ACC112 (cell line): ENCODE data around the gene RALGPS1.
A peak's percentile ranks its signal among the peaks of the same experiment; 100 is the strongest.

Experiments used
- H2AFZ ChIP-seq: fragments of 200-600 bp; sonication (generic); one replicate; pipeline ENCODE4 v1.6.0; 2017; ENCODE audit warnings: antibody characterized with exemption, low read length; ENCODE audit not compliant: unreplicated experiment
- H3K27ac ChIP-seq: fragments of 200-600 bp; sonication (generic); 2 replicates; pipeline ENCODE4 v1.5.1; 2014; ENCODE audit warnings: low read depth, mild to moderate bottlenecking, antibody characterized with exemption, low read length, moderate library complexity
- H3K27me3 ChIP-seq: fragments of 200-600 bp; sonication (generic); 2 replicates; pipeline ENCODE4 v1.6.1; 2014; ENCODE audit warnings: mild to moderate bottlenecking, antibody characterized with exemption, low read length, moderate library complexity, mixed read lengths; ENCODE audit not compliant: insufficient read depth
- H3K36me3 ChIP-seq: fragments of 200-600 bp; sonication (generic); 2 replicates; pipeline ENCODE4 v1.6.1; 2016; ENCODE audit warnings: mild to moderate bottlenecking, antibody characterized with exemption, low read length, moderate library complexity, mixed read lengths; ENCODE audit not compliant: insufficient read depth
- H3K4me1 ChIP-seq: fragments of 200-600 bp; sonication (generic); one replicate; pipeline ENCODE4 v1.6.1; 2016; ENCODE audit warnings: low read length, mixed read lengths; ENCODE audit not compliant: insufficient read depth, unreplicated experiment, control insufficient read depth
- H3K4me3 ChIP-seq: fragments of 200-600 bp; sonication (generic); 2 replicates; pipeline ENCODE4 v1.5.1; 2014; ENCODE audit warnings: mild to moderate bottlenecking, low read depth, low read length
- H3K79me2 ChIP-seq: fragments of 200-600 bp; sonication (generic); one replicate; pipeline ENCODE4 v1.6.0; 2016; ENCODE audit warnings: low read length; ENCODE audit not compliant: control insufficient read depth, unreplicated experiment, insufficient read depth

The RALGPS1 gene

DNA sequence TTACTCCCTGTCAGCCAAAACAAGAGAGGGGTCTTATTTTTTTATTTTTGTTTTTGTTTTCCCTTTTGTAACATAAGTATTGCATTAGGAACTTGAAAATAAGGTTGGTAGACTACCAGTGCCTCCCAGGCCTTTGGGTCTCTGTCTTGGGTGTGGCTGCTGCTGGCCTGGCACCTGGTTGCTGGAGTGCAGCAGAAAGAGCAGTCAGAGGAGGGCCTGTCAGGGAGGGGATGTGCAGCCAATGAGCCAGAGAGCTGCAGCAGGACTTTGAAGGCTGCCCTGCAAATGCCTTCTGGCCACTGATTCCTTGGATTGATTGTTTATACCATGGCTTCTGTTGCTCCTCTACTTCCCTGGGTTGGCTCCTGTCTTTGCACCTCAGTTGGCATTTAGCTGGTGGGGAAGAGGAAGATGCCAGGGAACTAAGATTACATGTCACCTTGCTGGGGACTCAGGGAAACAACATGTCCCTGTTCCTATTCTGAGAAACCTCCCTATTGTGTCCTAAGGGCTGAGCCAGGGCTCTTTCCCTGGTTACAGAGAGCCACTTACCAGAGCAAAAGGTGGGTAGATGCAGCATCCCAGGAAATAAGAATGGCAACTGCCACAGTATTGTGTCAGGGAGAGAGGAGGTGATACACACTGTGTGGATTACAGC, 141.3 kb downstream of the RALGPS1 start:
- Histone ChIP-seq H3K36me3 (no peaks in the 10 kb centered on the region), H2AFZ (no peak overlapping the region), H3K4me1 (peaks cover 10% of the 10 kb centered on the region), H3K4me3 (no peak overlapping the region), H3K27me3 (no peaks in the 10 kb centered on the region), H3K27ac (no peak overlapping the region), H3K79me2 (no peaks in the 10 kb centered on the region)

DNA sequence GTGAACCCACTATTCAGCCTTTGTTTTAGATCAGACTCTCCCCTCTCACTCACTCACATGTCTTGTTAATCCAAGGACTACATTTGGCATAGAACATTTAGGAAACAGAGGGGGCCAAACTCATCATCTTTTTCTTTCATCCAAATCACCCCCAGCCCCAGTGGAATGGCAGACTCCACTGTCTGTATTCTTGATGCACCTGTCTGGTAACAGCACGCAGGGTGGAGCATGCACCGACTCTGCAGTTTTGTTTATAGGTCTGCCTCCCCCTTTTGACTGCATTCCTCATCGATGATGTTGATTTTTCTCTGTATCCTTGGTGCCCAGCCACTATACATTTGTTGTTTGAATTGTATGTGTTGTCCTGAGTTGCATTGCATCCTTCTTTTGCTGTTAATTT, 141.9 kb downstream of the RALGPS1 start:
- H3K79me2 ChIP-seq, result no peaks in the 10 kb centered on the region
- no peak overlapping the region for H2AFZ ChIP-seq
- H3K36me3 ChIP-seq, result no peaks in the 10 kb centered on the region
- H3K4me3 ChIP-seq, result no peak overlapping the region
- H3K27me3 ChIP-seq, result no peaks in the 10 kb centered on the region
- peaks cover 10% of the 10 kb centered on the region for H3K4me1 ChIP-seq
- no peak overlapping the region for H3K27ac ChIP-seq

DNA sequence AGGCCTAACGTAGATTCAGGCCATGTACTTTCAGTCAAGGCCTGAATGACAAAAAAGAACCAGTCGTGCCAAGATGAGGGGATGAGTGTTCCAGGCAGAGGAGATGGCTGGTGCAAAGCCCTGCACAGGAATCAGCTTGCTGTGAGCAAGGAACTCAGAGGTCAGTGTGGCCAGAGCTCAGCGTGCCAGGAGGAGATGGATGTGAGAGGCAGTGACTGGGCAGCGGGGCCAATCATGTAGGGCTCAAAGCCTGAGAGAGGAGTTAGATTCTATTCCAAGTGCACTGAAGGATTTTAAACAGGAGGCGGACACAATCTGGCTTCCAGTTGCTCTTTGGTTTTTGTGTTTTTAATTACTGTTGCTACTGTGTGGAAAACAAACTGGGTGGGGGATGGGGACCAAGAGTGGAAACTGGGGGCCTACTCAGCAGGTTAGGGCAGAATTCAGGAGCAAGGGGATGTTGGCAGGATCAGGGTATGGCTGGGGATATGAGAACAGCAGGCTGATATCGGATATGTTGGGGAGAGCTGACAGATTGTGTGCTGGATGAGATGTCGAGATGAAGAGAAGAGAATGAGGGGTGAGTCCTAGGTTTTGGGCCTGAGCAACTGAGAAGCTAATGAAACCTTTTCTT, 143.5 kb downstream of the RALGPS1 start:
- Histone ChIP-seq H3K79me2 (no peaks in the 10 kb centered on the region), H3K27ac (no peak overlapping the region), H2AFZ (no peak overlapping the region), H3K4me3 (no peak overlapping the region), H3K27me3 (no peaks in the 10 kb centered on the region), H3K36me3 (no peaks in the 10 kb centered on the region), H3K4me1 (peaks cover 10% of the 10 kb centered on the region)

DNA sequence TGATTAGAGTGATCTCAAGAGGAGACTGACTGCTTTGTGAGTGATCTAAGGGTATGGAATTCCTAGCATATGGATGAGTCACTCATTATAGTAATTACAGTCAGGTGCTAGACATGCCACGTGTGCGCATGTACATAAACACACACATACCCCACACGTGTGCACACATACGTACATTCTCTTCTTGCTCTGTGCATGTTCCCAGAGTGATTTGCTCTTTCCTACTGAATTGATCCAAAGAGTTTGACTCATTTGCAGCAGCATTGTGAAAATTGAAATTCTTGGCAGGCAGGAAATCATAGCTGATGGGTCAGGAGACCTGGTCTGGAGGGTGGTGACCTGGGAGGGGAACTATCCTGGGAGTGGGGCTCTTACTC, 144.1 kb downstream of the RALGPS1 start:
- H3K4me3 ChIP-seq, result no peak overlapping the region
- no peaks in the 10 kb centered on the region for H3K27me3 ChIP-seq
- no peaks in the 10 kb centered on the region for H3K79me2 ChIP-seq
- no peak overlapping the region for H2AFZ ChIP-seq
- peaks cover 10% of the 10 kb centered on the region for H3K4me1 ChIP-seq
- no peaks in the 10 kb centered on the region for H3K36me3 ChIP-seq
- H3K27ac ChIP-seq, result no peak overlapping the region

DNA sequence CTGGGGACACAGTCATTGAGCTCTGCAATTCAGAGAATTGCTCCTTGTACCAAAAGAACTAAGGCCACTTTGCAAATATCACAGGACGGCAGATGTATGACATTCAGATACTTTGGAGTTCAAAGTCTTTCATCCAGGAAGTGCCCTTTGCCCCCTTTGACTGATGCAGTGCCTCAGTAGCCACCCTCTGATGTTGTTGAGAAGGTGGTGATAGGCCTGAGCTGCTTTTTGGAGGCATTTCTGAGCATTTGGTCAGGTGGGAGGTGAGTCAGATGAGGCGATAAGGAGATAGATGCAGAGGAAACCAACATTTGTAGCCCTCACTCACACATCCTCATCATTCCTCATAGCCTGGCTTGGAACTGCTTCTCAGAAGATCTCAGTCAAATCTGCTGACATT, 144.4 kb downstream of the RALGPS1 start:
- Histone ChIP-seq H3K27me3 (no peaks in the 10 kb centered on the region), H2AFZ (no peak overlapping the region), H3K4me3 (no peak overlapping the region), H3K79me2 (no peaks in the 10 kb centered on the region), H3K36me3 (no peaks in the 10 kb centered on the region), H3K4me1 (peaks cover 10% of the 10 kb centered on the region), H3K27ac (no peak overlapping the region)

DNA sequence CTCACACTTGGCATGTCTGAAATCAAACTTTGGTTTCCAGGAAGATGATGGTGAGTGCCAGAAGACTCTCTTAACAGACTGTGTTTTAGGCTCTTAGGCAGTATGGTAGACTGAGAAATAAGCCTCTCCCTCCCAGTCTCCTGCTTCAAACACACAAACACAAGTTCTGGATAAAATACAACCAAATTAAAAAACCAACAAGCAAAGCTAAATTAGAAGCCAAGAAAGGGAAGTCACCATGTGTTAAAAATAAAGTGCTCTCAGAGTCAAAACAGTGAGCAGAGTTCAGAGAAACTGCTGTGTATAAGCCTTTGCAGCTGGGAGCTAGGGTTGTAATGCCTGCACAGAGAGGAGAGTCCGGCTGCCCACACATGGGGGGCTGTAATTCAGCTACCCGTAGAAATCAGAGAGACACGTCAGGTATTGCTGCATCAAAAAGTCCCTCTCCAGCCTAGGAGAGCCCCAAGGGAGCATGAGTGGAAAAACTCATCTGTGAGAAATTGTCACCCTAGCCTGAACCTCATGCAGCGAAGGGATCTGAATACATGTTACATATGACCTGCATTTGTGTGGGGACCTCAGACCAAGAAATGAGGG, 145.3 kb downstream of the RALGPS1 start:
- Histone ChIP-seq H2AFZ (no peak overlapping the region), H3K79me2 (no peaks in the 10 kb centered on the region), H3K27ac (no peak overlapping the region), H3K4me3 (no peak overlapping the region), H3K36me3 (no peaks in the 10 kb centered on the region), H3K4me1 (peaks cover 10% of the 10 kb centered on the region), H3K27me3 (no peaks in the 10 kb centered on the region)

DNA sequence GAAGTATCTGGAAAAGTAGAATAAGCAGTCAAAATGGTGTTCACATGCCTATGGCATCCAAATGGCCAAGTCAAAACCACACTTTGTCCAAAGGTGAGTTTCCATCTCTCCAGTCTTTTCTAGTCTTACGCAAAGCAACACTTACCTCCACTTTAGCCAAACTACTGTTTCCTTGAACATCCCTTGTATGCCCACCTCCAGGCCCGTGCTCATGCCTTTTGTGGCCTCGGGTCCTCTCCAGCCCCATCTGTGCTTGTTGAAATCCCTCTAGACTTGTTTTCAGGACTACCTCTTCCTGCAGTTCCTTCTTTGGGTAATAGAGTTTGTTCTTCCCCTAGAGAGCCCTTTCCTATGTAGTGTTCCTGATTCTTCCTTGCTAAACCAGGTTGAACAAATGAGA, 146.8 kb downstream of the RALGPS1 start:
- Histone ChIP-seq H3K27ac (no peak overlapping the region), H2AFZ (no peak overlapping the region), H3K4me3 (no peak overlapping the region), H3K27me3 (no peaks in the 10 kb centered on the region), H3K4me1 (peaks cover 18% of the 10 kb centered on the region), H3K36me3 (no peaks in the 10 kb centered on the region), H3K79me2 (no peaks in the 10 kb centered on the region)

DNA sequence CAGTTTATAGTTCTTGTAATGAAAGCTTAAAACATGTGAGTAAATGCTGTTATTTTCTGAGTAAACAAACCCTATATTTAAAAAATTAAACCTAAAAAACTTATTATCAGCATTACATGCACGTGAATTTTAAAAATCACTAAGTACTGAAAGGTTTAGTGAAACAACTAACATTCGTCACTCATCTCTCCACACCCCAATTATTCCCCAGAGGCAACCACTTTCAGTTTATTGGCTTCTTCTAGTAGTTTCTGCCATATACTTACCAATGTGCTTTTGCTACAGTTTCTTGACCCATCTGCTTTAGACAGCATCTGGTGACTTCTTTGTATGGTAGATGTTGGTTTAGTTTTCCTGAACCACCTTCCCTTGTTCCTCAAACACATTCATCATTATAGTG, 149.8 kb downstream of the RALGPS1 start:
- Histone ChIP-seq H3K36me3 (no peaks in the 10 kb centered on the region), H3K27ac (no peak overlapping the region), H3K27me3 (no peaks in the 10 kb centered on the region), H3K4me3 (no peak overlapping the region), H2AFZ (no peak overlapping the region), H3K79me2 (no peaks in the 10 kb centered on the region), H3K4me1 (peaks cover 15% of the 10 kb centered on the region)

DNA sequence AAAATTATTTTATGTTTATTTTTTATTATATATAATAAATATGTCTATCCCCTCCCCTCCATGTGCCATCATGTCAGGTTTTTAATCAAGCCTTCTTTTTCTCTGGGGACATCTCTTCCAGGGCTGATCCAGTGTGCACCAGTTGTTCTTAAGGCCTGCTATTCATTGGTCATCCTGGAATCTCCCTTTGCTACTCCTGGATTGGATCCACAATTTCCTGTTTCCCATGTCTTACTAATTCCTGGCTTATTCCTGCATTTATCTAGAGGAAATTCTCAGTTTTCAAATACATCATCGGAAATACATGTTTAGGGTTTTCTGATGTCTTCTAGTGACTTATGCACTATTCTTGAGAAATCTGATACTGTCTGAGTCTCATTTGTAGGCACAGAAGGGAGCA, 151.0 kb downstream of the RALGPS1 start:
- H3K4me3 ChIP-seq, result no peak overlapping the region

DNA sequence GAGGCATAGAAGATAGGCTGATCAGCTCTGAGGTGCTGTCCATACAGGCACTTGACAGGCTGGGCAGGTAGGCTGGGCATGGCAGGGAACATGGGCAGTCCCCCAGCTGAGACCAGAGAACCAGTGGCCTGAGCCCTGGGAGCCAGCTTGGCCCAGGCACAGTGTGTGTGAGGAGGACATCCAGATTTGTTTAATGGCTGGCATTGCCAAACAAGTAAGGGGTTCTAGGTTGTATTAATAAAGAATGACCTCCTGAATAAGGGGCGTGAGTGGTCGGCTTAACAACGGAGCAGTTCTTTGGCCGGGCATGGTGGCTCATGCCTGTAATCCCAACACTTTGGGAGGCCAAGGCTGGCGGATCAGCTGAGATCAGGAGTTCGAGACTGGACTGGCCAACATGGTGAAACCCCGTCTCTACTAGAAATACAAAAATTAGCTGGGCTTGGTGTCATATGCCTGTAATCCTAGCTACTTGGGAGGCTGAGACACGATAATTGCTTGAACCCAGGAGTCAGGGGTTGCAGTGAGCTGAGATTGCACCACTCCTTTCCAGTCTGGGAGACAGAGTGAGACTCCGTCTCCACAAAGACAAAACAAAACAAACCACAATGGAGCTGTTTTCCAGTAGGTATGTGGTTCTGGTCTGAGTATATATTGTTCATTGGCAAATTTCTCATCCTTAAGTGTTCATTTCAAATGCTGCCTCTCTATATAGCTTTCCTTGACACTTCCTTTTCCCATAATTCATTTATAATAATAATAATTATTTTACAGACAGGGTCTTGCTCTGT, 151.7 kb downstream of the RALGPS1 start:
- Histone ChIP-seq H3K4me3 (no peak overlapping the region), H3K27ac (peak overlapping the region; percentile 77), H3K27me3 (no peaks in the 10 kb centered on the region), H2AFZ (no peak overlapping the region), H3K4me1 (peaks cover 15% of the 10 kb centered on the region), H3K36me3 (no peaks in the 10 kb centered on the region), H3K79me2 (no peaks in the 10 kb centered on the region)

More for the DNA sequence above, 151.0 kb downstream of the RALGPS1 start:
- no peaks in the 10 kb centered on the region for H3K36me3 ChIP-seq
- no peaks in the 10 kb centered on the region for H3K27me3 ChIP-seq
- H2AFZ ChIP-seq, result no peak overlapping the region
- peak overlapping the region; percentile 77 for H3K27ac ChIP-seq
- H3K79me2 ChIP-seq, result no peaks in the 10 kb centered on the region
- H3K4me1 ChIP-seq, result peaks cover 15% of the 10 kb centered on the region
